Measurements from ENCODE around the gene KDM7A. TPM values are rescaled to one million over a fixed set of nuclear protein-coding genes. Genes with fewer than 3 reads are reported as not detected.

Gene KDM7A
- total RNA-seq, 1 experiment from 2014 or later = 12.2 TPM

- CTCF ChIA-PET = no interaction called here
- DNase-seq (ENCODE audit: low spot score) = no peak
- no peak for TF ChIP-seq FOXP4 (CRISPR knock-in tag; IDR thresholded peaks at IDR 0.05)
- TF ChIP-seq ZBTB21 (CRISPR knock-in tag; IDR thresholded peaks at IDR 0.05; ENCODE audit: borderline replicate concordance) = no peak
- H3K27me3 Mint-ChIP-seq (ENCODE audit: low read depth) = no peaks in the 10 kb centered on the region
- H3K27ac Mint-ChIP-seq = no peak overlapping the region
- POLR2A ChIA-PET = interaction anchor here (0.6 kb wide), 1 partner anchor 44 kb away, joined by 3 read pairs; no protein-coding TSS in a partner anchor
- no peak overlapping the region for H3K4me3 Mint-ChIP-seq
- peaks cover 26% of the 10 kb centered on the region for H3K36me3 Mint-ChIP-seq
- no peak for ATAC-seq
- peaks cover 3% of the 10 kb centered on the region for H3K4me1 Mint-ChIP-seq
- H3K9me3 Mint-ChIP-seq = peaks cover 6% of the 10 kb centered on the region; the same call in 1 of the 2 replicates
Observed at GRCh38 chr7:140127360-140128127, 49.2 kb downstream of the KDM7A start.

GRCh38 chr7:140126435-140127034, 50.2 kb downstream of the KDM7A start:
- no peak overlapping the region for H3K27ac Mint-ChIP-seq
- TF ChIP-seq MYBL2 (CRISPR knock-in tag; IDR thresholded peaks at IDR 0.05) (no peak), CREB1 (CRISPR knock-in tag; IDR thresholded peaks at IDR 0.05) (no peak), AFF4 (CRISPR knock-in tag; IDR thresholded peaks at IDR 0.05; ENCODE audit: borderline replicate concordance) (no peak), FOXK1 (CRISPR knock-in tag; IDR thresholded peaks at IDR 0.05) (no peak), TCF7 (CRISPR knock-in tag; IDR thresholded peaks at IDR 0.05; ENCODE audit: low read depth) (no peak), ZNF138 (CRISPR knock-in tag; conservative IDR thresholded peaks at IDR 0.05) (no peak), ZNF121 (CRISPR knock-in tag; IDR thresholded peaks at IDR 0.05) (no peak), EMX1 (CRISPR knock-in tag; IDR thresholded peaks at IDR 0.05) (no peak), ZNF232 (CRISPR knock-in tag; IDR thresholded peaks at IDR 0.05) (no peak), NR3C1 (CRISPR knock-in tag; conservative IDR thresholded peaks at IDR 0.05; ENCODE audit: low read depth) (no peak), ZNF416 (CRISPR knock-in tag; IDR thresholded peaks at IDR 0.05) (no peak), GRHL2 (CRISPR knock-in tag; IDR thresholded peaks at IDR 0.05; ENCODE audit: insufficient replicate concordance, severe bottlenecking) (no peak)
- CTCF ChIA-PET = no interaction called here
- no peak for DNase-seq (ENCODE audit: low spot score)
- no peak overlapping the region for H3K4me3 Mint-ChIP-seq
- H3K27me3 Mint-ChIP-seq (ENCODE audit: low read depth) = no peaks in the 10 kb centered on the region
- H3K9me3 Mint-ChIP-seq = peaks cover 5% of the 10 kb centered on the region; the same call in 1 of the 2 replicates
- H3K4me1 Mint-ChIP-seq = no peaks in the 10 kb centered on the region
- H3K36me3 Mint-ChIP-seq = peaks cover 20% of the 10 kb centered on the region
- no peak for ATAC-seq
- POLR2A ChIA-PET = no interaction called here

- Mint-ChIP-seq H3K4me1 (no peaks in the 10 kb centered on the region), H3K36me3 (peaks cover 11% of the 10 kb centered on the region), H3K27ac (no peak overlapping the region), H3K9me3 (no peaks in the 10 kb centered on the region), H3K27me3 (ENCODE audit: low read depth) (no peaks in the 10 kb centered on the region), H3K4me3 (no peak overlapping the region)
- no peak for DNase-seq (ENCODE audit: low spot score)
- ATAC-seq = no peak
- ChIA-PET POLR2A (no interaction called here), CTCF (no interaction called here)
- no peak for TF ChIP-seq SMAD3 (CRISPR knock-in tag; IDR thresholded peaks at IDR 0.05; ENCODE audit: borderline replicate concordance)
- TF ChIP-seq HMGXB4 (CRISPR knock-in tag; IDR thresholded peaks at IDR 0.05) = no peak
- no peak for TF ChIP-seq ZNF671 (CRISPR knock-in tag; IDR thresholded peaks at IDR 0.05)
- TF ChIP-seq TCF7 (CRISPR knock-in tag; IDR thresholded peaks at IDR 0.05; ENCODE audit: low read depth) = no peak
- no peak for TF ChIP-seq OVOL2 (CRISPR knock-in tag; IDR thresholded peaks at IDR 0.05; ENCODE audit: borderline replicate concordance)
- TF ChIP-seq ZBTB21 (CRISPR knock-in tag; IDR thresholded peaks at IDR 0.05; ENCODE audit: borderline replicate concordance) = no peak
- TF ChIP-seq IRF2 (CRISPR knock-in tag; IDR thresholded peaks at IDR 0.05; ENCODE audit: borderline replicate concordance, low read depth) = no peak
Observed at GRCh38 chr7:140122965-140123364, 53.8 kb downstream of the KDM7A start.
